ENCODE data around the gene LEFTY1.
A peak's percentile ranks its signal among the peaks of the same experiment; 100 is the strongest.

Gene LEFTY1

GRCh38 chr1:225923381-225923691 is 34.4 kb upstream of the LEFTY1 start:
- no peak for TF ChIP-seq CTCF (IDR thresholded peaks at IDR 0.05; ENCODE audit: low read depth, low read length, missing control alignments)
- DNase-seq (ENCODE audit: extremely low read depth, low read depth) = no peak
- H3K4me3 ChIP-seq (replicated peaks; ENCODE audit: low read depth, low read length) = peak overlapping the region; percentile 96

- no peak for TF ChIP-seq CTCF (IDR thresholded peaks at IDR 0.05; ENCODE audit: low read depth, low read length, missing control alignments)
- no peak for DNase-seq (ENCODE audit: extremely low read depth, low read depth)
- no peak overlapping the region for H3K4me3 ChIP-seq (replicated peaks; ENCODE audit: low read depth, low read length)
These were observed 33.1 kb upstream of the LEFTY1 start for GRCh38 chr1:225921734-225922709.

GRCh38 chr1:225919906-225920305 is 31.0 kb upstream of the LEFTY1 start:
- DNase-seq (ENCODE audit: extremely low read depth, low read depth) = peak; percentile 81
- H3K4me3 ChIP-seq (replicated peaks; ENCODE audit: low read depth, low read length) = no peak overlapping the region
- no peak for TF ChIP-seq CTCF (IDR thresholded peaks at IDR 0.05; ENCODE audit: low read depth, low read length, missing control alignments)

- no peak overlapping the region for H3K4me3 ChIP-seq (replicated peaks; ENCODE audit: low read depth, low read length)
- DNase-seq (ENCODE audit: extremely low read depth, low read depth) = no peak
- TF ChIP-seq CTCF (IDR thresholded peaks at IDR 0.05; ENCODE audit: low read depth, low read length, missing control alignments) = no peak
These were observed 29.3 kb upstream of the LEFTY1 start for GRCh38 chr1:225918280-225918679.

- TF ChIP-seq CTCF (IDR thresholded peaks at IDR 0.05; ENCODE audit: low read depth, low read length, missing control alignments) = no peak
- no peak for DNase-seq (ENCODE audit: extremely low read depth, low read depth)
- no peak overlapping the region for H3K4me3 ChIP-seq (replicated peaks; ENCODE audit: low read depth, low read length)
These were observed 28.6 kb upstream of the LEFTY1 start for GRCh38 chr1:225917536-225917935.

- no peak overlapping the region for H3K4me3 ChIP-seq (replicated peaks; ENCODE audit: low read depth, low read length)
- no peak for DNase-seq (ENCODE audit: extremely low read depth, low read depth)
- no peak for TF ChIP-seq CTCF (IDR thresholded peaks at IDR 0.05; ENCODE audit: low read depth, low read length, missing control alignments)
These were observed 28.2 kb upstream of the LEFTY1 start for GRCh38 chr1:225917101-225917500.

All from HFF-Myc (cell line).